ENCODE results near the gene MAPK4. TPM values are rescaled to one million over a fixed set of nuclear protein-coding genes. Genes with fewer than 3 reads are reported as not detected.
"Not testable (repeated sequence)": the region's sequence is repeated elsewhere in the genome, so short reads cannot be mapped to it uniquely, and the experiment has no call there.

MAPK4 gene
- total RNA-seq, 4 donors from 2014 or later = 0.26 to 2.8 (median 0.77) TPM

- no peaks in the 10 kb centered on the region for H3K4me1 ChIP-seq
- no peak for DNase-seq
- intact Hi-C loops (cut with DNase I; ENCODE audit: low total_unique reads) = no loop called here
- H3K4me3 ChIP-seq = no peak overlapping the region
- H3K9me3 ChIP-seq = no peaks in the 10 kb centered on the region
- no peak for TF ChIP-seq POLR2A (IDR thresholded peaks at IDR 0.05)
- TF ChIP-seq CTCF (IDR thresholded peaks at IDR 0.05) = no peak
- no peaks in the 10 kb centered on the region for H3K27me3 ChIP-seq
- H3K27ac ChIP-seq = no peak overlapping the region
- no peaks in the 10 kb centered on the region for H3K36me3 ChIP-seq
Measured at GRCh38 chr18:50754297-50754696, 194.4 kb downstream of the MAPK4 start.

- DNase-seq = peak in 1 of 2 donors; percentile 52
- no peak for TF ChIP-seq POLR2A (IDR thresholded peaks at IDR 0.05)
- no peaks in the 10 kb centered on the region for H3K36me3 ChIP-seq
- H3K27ac ChIP-seq = no peak overlapping the region
- intact Hi-C loops (cut with DNase I; ENCODE audit: low total_unique reads) = no loop called here
- H3K4me3 ChIP-seq = no peak overlapping the region
- no peaks in the 10 kb centered on the region for H3K27me3 ChIP-seq
- H3K4me1 ChIP-seq = no peaks in the 10 kb centered on the region
- no peaks in the 10 kb centered on the region for H3K9me3 ChIP-seq
Measured at GRCh38 chr18:50757358-50757757, 197.5 kb downstream of the MAPK4 start.

GRCh38 chr18:50769463-50769862, 209.6 kb downstream of the MAPK4 start:
- H3K4me3 ChIP-seq = no peak overlapping the region
- no peak for DNase-seq
- peaks cover 0 to 8% of the 10 kb centered on the region in 2 donors for H3K9me3 ChIP-seq
- no peak for TF ChIP-seq CTCF (IDR thresholded peaks at IDR 0.05)
- no peak for TF ChIP-seq POLR2A (IDR thresholded peaks at IDR 0.05)
- no peak overlapping the region for H3K27ac ChIP-seq
- H3K27me3 ChIP-seq = no peaks in the 10 kb centered on the region
- no peaks in the 10 kb centered on the region for H3K36me3 ChIP-seq
- no peaks in the 10 kb centered on the region for H3K4me1 ChIP-seq
- intact Hi-C loops (cut with DNase I; ENCODE audit: low total_unique reads) = no loop called here

GRCh38 chr18:50775207-50775606, 215.3 kb downstream of the MAPK4 start:
- no peak for DNase-seq
- intact Hi-C loops (cut with DNase I; ENCODE audit: low total_unique reads) = no loop called here
- Histone ChIP-seq H3K9me3 (no peaks in the 10 kb centered on the region), H3K36me3 (no peaks in the 10 kb centered on the region), H3K27me3 (no peaks in the 10 kb centered on the region), H3K4me3 (no peak overlapping the region), H3K27ac (no peak overlapping the region), H3K4me1 (no peaks in the 10 kb centered on the region)
- TF ChIP-seq CTCF (IDR thresholded peaks at IDR 0.05) (no peak), POLR2A (IDR thresholded peaks at IDR 0.05) (no peak)

- Histone ChIP-seq H3K27me3 (no peaks in the 10 kb centered on the region), H3K4me1 (no peaks in the 10 kb centered on the region), H3K9me3 (no peaks in the 10 kb centered on the region), H3K4me3 (no peak overlapping the region), H3K27ac (no peak overlapping the region), H3K36me3 (no peaks in the 10 kb centered on the region)
- intact Hi-C loops (cut with DNase I; ENCODE audit: low total_unique reads) = no loop called here
- DNase-seq = no peak
- TF ChIP-seq CTCF (IDR thresholded peaks at IDR 0.05) (no peak), POLR2A (IDR thresholded peaks at IDR 0.05) (no peak)
Measured at GRCh38 chr18:50775726-50776125, 215.8 kb downstream of the MAPK4 start.

- no peaks in the 10 kb centered on the region for H3K9me3 ChIP-seq
- no peaks in the 10 kb centered on the region for H3K36me3 ChIP-seq
- no peak overlapping the region for H3K27ac ChIP-seq
- H3K4me1 ChIP-seq = no peaks in the 10 kb centered on the region
- no peak for DNase-seq
- H3K4me3 ChIP-seq = no peak overlapping the region
- intact Hi-C loops (cut with DNase I; ENCODE audit: low total_unique reads) = no loop called here
- no peak for TF ChIP-seq CTCF (IDR thresholded peaks at IDR 0.05)
- TF ChIP-seq POLR2A (IDR thresholded peaks at IDR 0.05) = no peak
- no peaks in the 10 kb centered on the region for H3K27me3 ChIP-seq
Measured at GRCh38 chr18:50776383-50776782, 216.5 kb downstream of the MAPK4 start.

- H3K4me3 ChIP-seq; H3K36me3 ChIP-seq; intact Hi-C loops (cut with DNase I; ENCODE audit: low total_unique reads); H3K4me1 ChIP-seq; H3K27me3 ChIP-seq; DNase-seq; H3K27ac ChIP-seq; H3K9me3 ChIP-seq: not testable (repeated sequence)
Measured at GRCh38 chr18:50779021-50779420, 219.1 kb downstream of the MAPK4 start.

All from uterus (tissue), 4 donors.